ENCODE measurements around the gene COL4A6. TPM values are rescaled to one million over a fixed set of nuclear protein-coding genes. Genes with fewer than 3 reads are reported as not detected.

Gene COL4A6
- total RNA-seq, 1 donor from 2014 or later: 7.4 TPM

DNA sequence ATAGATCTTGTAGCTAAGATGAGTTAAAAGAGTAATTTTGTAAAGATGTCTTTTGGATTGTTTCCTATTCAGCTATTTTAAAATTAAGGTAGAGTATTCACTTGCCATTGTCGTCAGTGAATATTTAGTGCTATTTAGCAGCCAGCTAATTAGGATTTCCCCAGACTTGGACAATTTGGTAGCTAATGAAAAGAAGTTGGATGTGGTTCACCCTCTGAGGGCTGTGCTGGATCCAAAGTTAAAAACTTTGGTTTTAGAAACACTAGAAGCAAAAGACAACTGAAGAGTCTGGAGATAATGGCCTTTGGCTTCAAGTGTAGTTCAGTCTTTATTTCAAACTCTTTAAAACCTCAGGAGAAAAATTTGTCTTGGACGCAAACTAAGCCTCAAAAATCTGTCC lies 305.3 kb downstream of the COL4A6 start:
- intact Hi-C loops (cut with DNase I): loop anchor here (5.0 kb wide), 1 partner anchor 41 kb away; the partner anchor contains the start of genes ATG4A and PSMD10

DNA sequence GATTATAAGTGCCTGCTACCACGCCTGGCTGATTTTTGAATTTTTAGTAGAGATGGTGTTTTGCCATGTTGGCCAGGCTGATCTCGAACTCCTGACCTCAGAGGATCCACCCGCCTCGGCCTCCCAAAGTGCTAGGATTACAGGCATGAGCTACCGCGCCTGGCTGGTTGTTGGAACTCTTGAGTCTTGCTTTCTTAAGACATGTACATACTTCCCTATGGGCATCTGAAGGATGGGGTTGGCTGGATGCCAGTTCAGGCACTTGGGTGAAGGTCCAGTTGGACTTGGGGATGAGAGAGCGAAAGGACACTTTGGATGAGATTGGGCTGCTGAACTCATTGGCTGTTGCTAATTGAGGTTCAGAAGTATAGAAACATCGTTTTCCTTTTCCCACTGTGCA lies 306.2 kb downstream of the COL4A6 start:
- DNase-seq (no peak), ATAC-seq (ENCODE audit: poor library complexity) (no peak)
- intact Hi-C loops (cut with DNase I): loop anchor here (5.0 kb wide), 1 partner anchor 40 kb away; the partner anchor contains the start of genes ATG4A and PSMD10

More for the DNA sequence above, 305.3 kb downstream of the COL4A6 start:
- ATAC-seq (ENCODE audit: poor library complexity) (no peak), DNase-seq (no peak)

DNA sequence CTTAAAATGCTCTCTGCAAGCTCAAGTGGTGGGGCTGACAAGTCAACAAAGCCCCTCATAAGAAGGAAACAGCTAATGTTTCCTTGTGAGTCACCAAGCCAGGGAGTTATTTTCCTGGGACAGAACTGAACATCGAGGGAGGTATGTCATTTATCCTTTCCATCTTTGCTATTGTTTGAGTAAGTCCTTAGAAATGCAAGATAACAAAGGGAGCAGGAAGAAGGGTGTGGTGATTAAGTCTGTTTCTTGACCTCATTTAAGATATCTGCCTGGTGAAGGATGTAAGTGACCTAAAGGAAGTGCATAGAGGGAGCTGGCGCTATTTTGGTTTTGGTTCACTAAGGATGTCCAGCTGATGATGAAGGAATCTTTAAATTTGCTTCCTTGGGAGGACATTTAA lies 306.8 kb downstream of the COL4A6 start:
- DNase-seq (no peak), ATAC-seq (ENCODE audit: poor library complexity) (no peak)
- intact Hi-C loops (cut with DNase I): loop anchor here (5.0 kb wide), 1 partner anchor 39 kb away; the partner anchor contains the start of genes ATG4A and PSMD10

DNA sequence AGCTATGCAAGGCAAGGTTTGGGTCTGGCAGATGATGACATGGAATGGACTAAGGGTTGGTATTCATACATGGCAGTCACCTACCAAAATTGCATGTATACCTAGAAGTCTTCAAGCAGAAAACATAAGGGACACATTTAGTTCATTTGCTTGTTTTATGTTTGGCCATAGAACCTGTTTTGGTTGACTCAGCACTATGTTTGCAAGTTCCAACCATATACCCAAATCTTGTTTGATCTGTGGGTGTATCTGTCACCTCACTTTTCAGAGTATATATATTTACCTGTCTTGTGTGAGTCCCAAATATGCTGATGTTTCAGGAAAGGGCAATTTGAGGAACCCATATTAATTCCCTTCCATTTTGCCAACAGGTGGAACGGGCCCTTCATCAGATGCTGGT lies 307.3 kb downstream of the COL4A6 start:
- DNase-seq (no peak), ATAC-seq (ENCODE audit: poor library complexity) (no peak)
- intact Hi-C loops (cut with DNase I): loop anchor here (5.0 kb wide), 1 partner anchor 39 kb away; the partner anchor contains the start of genes ATG4A and PSMD10

DNA sequence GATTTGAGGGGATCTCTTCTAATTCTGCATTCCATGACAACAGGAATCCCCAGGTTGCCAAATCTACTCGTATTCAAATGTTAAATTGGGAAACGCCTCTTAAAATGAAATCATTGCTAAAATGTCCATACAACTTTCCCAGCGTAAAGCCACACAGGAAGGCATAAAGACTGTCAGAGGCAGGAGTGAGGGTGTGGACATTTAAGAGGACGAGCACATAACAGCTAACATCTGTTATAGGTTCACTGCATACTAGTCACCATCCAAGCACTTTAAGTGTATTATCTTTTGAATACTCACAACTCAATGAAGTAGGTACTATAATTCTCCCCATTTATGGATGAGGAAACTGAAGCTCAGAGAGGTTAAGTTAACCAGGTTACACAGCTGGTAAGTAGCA lies 311.1 kb downstream of the COL4A6 start:
- intact Hi-C loops (cut with DNase I): no loop called here
- DNase-seq (no peak), ATAC-seq (ENCODE audit: poor library complexity) (no peak)

DNA sequence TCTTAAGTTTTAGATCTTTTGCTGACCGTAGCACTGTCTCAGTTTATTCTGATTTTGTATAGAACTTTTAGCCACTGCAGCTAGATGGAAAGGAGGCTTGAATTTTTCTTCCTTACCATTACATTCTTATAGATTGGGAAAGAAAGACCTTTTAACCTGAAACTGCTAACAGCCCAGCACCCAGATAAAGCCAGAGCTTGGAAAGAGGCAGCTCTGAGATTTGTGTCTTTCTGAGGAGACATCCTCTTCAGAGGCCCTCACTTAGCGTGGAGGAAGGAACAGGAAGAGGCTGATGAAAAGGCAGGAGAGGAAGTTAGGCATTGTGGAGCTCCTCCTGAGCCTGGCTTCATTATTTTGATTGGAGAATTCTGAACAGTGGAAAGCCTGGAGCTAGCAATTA lies 311.6 kb downstream of the COL4A6 start:
- ATAC-seq (ENCODE audit: poor library complexity) (no peak), DNase-seq (no peak)
- intact Hi-C loops (cut with DNase I): no loop called here

DNA sequence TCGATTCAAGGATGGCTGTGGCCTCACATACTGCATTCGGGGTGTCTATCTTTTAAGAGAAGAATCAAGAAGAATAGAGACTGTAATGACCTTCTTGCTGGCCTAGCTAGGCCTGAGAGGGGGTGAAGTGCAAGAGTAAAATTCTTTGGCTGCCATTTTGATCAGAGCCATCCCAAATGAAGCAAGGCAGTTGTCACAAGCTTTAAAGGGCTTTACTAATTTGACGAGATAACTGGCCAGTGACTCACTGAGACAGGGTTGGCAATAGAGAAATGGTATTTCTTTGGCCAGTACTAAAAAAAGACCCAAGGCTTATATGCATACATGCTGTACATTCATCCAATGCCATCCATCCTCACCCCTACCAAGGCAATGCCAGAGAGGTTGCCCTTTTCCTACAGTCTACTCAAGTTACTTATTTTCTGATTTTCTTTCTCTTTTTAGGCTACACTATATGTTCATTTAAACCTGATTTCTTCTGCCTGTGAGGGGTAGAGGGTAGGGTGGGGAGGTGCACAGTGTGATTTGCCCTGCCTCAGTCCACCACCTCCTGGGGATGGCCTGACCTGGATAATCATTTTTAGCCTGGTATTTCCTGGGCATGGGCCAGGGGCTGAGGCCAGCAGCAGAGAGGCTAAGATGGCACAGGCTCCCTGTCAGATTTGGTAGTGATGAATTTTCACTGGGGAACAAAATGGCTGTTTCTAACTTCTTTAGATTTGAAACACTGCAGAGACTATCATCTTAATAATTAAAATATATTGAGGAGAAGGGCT lies 314.4 kb downstream of the COL4A6 start:
- intact Hi-C loops (cut with DNase I): no loop called here
- ATAC-seq (ENCODE audit: poor library complexity): peak; percentile 90
- DNase-seq: no peak

DNA sequence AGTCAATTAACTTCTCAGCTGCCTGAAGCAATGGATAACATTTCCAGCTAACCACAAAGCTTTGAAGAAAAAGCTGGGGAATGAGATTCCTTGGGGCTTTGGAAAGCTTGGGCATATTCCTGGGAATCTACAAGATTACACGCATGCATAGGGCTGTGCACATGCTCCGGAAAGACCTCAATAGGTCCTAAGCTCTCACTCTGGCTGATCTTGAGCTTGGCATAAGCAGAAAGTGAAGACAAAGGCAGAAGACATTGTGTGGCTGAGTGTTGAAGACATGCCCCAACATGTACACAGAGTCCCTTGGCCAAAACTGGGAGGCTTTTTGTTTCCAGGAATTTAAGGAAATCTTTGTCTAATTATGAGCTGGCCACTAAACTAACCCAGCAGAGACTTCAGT lies 315.5 kb downstream of the COL4A6 start:
- DNase-seq: no peak
- no peak for ATAC-seq (ENCODE audit: poor library complexity)
- intact Hi-C loops (cut with DNase I): no loop called here

DNA sequence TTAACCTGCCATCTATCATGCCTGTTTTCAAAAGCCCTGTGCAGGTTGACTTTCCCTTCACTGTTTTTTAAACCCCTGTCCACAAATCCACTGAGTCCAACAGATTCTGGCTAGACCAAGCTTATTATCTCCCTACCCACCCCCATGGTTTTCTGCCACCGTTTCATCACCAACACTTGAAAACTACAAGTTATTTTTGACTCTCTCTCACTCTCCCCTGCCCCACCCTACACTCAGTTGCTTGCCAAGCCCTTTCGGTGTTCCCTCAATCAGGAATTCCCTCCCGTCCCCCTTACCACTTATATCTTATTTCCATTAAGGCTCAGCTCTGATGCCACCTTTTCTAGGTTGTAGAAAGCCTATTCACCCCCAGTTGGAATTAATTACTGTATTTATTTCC lies 316.9 kb downstream of the COL4A6 start:
- DNase-seq: no peak
- intact Hi-C loops (cut with DNase I): no loop called here
- ATAC-seq (ENCODE audit: poor library complexity): peak; percentile 80

DNA sequence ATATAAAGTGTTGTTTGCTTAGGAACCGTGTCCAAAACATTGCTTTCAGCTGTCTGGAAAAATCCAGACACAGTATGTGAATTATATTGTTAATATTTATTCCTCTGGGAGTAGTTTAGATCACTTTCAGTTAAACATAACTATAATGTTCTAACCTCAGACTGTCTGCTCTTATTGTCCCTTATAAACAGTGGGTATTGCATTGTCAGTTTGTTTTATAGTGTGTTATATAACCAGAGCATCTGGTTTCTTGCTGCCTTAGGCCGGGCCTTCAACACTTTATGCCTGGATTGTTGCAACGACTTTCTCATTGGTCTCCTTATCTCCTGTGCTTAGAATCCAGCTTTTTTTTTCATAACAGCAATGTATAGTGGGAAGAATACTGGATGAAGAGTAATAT lies 320.2 kb downstream of the COL4A6 start:
- intact Hi-C loops (cut with DNase I): no loop called here
- no peak for ATAC-seq (ENCODE audit: poor library complexity)

DNA sequence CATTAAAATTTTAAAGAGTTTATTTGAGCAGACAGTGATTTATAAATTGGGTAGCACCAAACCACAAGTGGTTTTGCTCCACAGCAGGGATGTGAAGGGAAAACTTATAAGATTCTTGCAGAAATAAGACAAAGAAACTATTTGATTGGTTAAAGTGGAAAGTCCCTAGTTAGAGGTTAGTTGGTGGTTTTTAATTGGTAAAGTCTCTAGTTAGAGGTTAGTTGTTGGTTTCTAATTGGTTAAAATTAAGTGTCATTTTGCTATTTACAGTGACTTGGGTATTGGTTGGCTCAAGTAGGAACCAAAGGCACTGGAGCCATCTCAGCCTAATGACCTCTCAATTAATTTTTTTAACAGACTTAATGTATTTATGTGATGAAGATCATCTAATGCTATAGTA lies 323.7 kb downstream of the COL4A6 start:
- DNase-seq (no peak), ATAC-seq (ENCODE audit: poor library complexity) (no peak)
- intact Hi-C loops (cut with DNase I): no loop called here

More for the DNA sequence above, 320.2 kb downstream of the COL4A6 start:
- DNase-seq: no peak

Other genes starting within 250 kb of the COL4A6 start
- gene COL4A5, start 1.4 kb upstream of the COL4A6 start, total RNA-seq: 6.3 TPM

Measured in Right ventricle myocardium superior (tissue), 1 donor.